Fibroblast of skin of right biceps (primary cell): Measurements from ENCODE around the gene TNS1.

ENCODE experiments used
- DNase-seq: peaks from one replicate; pipeline ENCODE4 v3.0.0-alpha.2; 2013

Gene TNS1

GRCh38 chr2:217941886-217942728, 60.7 kb downstream of the TNS1 start:
- DNase-seq = no peak

- DNase-seq = peak; percentile 43
Measured at GRCh38 chr2:217941339-217941738, 61.5 kb downstream of the TNS1 start.

GRCh38 chr2:217940261-217941220, 62.3 kb downstream of the TNS1 start:
- no peak for DNase-seq

- no peak for DNase-seq
Measured at GRCh38 chr2:217939629-217940245, 63.1 kb downstream of the TNS1 start.

- no peak for DNase-seq
Measured at GRCh38 chr2:217939220-217939619, 63.6 kb downstream of the TNS1 start.

GRCh38 chr2:217938036-217938435, 64.8 kb downstream of the TNS1 start:
- no peak for DNase-seq

- DNase-seq = peak; percentile 61
Measured at GRCh38 chr2:217937446-217937845, 65.3 kb downstream of the TNS1 start.

- no peak for DNase-seq
Measured at GRCh38 chr2:217936952-217937351, 65.8 kb downstream of the TNS1 start.

- DNase-seq = peak; percentile 89
Measured at GRCh38 chr2:217935901-217936684, 66.7 kb downstream of the TNS1 start.

- peak; percentile 79 for DNase-seq
Measured at GRCh38 chr2:217935235-217935879, 67.4 kb downstream of the TNS1 start.

- DNase-seq = peak; percentile 99
Measured at GRCh38 chr2:217934321-217935131, 68.3 kb downstream of the TNS1 start.

GRCh38 chr2:217933617-217933993, 69.2 kb downstream of the TNS1 start:
- no peak for DNase-seq

- peak; percentile 36 for DNase-seq
Measured at GRCh38 chr2:217932803-217933616, 69.8 kb downstream of the TNS1 start.

GRCh38 chr2:217931846-217932560, 70.8 kb downstream of the TNS1 start:
- DNase-seq = no peak

GRCh38 chr2:217930761-217931563, 71.8 kb downstream of the TNS1 start:
- DNase-seq = peak; percentile 69

- peak; percentile 94 for DNase-seq
Measured at GRCh38 chr2:217929757-217930707, 72.8 kb downstream of the TNS1 start.

- DNase-seq = no peak
Measured at GRCh38 chr2:217929272-217929671, 73.5 kb downstream of the TNS1 start.
